Dermis blood vessel endothelial cell (primary cell): ENCODE measurements around the gene PDE4B. TPM values are rescaled to one million over a fixed set of nuclear protein-coding genes. Genes with fewer than 3 reads are reported as not detected.

ENCODE experiments used
- DNase-seq: peaks from one replicate; pipeline ENCODE4 v3.0.0; 2010
- total RNA-seq: library from RNA; depleted of rRNA; stranded (reverse); fragments of >200 nt; gene quantifications from 2 replicates; pipeline ENCODE4 v1.2.3, GENCODE V29; 2014

The PDE4B gene
- total RNA-seq, 1 donor from 2014 or later, result 156 TPM

DNA sequence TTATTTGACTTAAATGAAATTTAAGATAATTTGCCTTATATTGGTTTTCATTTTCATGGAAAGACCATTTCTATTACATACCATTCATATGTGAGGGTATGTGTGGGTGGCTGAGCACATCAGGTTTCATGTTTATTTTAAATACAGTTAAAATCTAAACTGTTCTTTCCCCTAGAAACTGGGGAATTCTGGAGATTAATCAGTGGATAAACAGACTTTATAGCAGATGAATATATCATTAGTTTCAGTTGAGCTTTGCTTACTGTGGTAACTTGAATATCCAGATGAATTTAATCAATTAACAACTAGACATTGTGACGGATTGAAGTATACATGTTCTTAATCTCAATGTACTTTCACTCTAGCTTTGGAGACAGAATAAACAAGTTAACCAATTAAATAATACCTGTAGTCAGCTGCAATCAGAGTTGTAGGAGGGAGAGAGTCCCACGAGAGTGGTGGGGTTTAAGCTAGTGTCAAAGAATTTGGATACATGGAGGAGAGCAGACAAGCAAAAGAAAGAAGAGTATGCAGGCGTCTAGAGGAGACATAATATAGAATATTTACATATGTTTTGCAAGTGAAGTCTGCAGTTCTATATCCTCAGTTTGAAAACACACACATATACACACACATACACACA is 97.6 kb downstream of the PDE4B start:
- DNase-seq, result no peak

DNA sequence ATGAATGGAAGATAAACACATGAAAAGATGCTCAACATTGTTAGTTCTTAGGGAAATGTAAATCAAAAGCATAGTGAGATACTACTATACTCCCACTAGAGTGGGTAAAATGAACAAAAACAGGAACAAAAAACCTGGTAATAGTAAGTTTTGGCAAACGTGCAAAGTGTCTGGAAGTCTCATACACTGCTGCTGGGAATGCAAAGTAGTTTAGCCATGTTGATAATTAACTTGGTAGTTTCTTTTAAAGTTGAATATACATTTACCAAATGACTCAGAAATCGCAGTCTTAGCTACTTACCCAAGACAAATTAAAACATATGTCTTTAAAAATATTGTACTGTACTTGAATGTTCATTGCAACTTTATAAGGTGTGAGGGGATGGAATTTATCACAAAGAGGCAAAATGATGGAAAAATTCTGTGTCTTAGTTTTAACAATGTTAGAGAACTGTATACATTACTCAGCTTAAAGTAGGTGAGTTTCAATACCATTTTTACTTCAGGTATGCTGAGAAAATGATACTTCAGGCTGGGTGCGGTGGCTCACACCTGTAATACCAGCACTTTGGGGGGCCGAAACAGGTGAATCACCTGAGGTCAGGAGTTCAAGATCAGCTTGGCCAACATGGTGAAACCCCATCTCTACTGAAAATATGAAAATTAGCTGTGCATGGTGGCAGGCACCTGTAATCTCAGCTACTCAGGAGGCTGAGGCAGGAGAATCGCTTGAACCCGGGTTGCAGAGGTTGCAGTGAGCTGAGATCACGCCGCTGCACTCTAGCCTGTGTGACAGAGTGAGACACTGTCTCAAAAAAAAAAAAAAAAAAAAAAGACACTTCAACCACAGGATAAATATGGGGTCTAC is 102.3 kb downstream of the PDE4B start:
- DNase-seq, result no peak

DNA sequence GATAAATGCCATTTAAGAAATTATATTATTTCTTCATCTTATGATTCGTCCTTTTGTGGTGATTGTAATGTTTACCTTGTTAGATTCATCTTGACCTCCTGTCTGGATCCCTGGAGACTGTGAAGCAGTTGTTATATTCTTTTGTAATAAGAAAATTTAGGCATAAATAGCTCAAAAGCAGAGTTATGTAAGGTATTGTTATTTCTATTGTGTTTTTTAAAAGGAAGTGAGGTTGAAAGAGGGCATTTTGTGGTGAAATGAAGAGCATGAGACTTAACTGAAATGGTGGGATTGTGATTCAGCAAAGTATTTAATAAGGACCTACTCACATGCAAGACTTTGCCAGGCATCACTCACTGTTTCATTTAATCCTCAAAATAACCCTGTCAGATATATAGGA is 104.0 kb downstream of the PDE4B start:
- peak; percentile 3 for DNase-seq

DNA sequence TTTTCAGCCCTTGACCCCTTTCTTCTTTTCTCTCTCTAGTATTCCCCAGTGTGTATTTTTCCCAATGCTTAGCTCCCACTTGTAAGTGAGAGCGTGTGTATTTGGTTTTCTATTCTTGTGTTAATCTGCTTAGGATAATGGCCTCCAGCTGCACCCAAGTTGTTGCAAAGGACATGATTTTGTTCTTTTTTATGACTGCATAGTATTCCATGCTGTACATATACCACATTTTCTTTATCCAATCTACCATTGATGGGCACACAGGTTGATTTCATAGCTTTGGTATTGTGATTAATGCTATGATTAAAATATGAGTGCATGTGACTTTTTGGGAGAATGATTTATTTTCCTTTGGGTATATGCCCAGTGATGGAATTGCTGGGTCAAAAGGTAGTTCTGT is 104.8 kb downstream of the PDE4B start:
- no peak for DNase-seq

DNA sequence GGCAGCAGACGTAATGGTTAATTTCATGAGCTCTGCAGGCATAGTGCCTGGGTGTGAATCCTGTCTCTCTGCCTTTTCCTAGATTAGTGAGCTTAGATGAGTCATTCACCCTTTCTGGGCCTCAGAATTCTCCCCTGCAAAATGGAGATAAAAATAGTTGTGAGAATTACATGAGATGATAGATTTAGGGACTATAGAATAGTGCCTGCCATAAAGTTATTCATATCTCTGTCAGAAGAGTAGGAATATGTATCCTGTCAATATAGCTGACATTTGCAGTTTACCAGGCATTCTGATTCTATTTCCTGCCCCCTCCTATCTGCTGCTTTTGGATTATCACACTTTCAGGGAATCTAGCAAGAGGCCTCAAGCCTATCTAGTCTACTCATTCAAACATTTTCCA is 112.0 kb downstream of the PDE4B start:
- DNase-seq, result no peak

DNA sequence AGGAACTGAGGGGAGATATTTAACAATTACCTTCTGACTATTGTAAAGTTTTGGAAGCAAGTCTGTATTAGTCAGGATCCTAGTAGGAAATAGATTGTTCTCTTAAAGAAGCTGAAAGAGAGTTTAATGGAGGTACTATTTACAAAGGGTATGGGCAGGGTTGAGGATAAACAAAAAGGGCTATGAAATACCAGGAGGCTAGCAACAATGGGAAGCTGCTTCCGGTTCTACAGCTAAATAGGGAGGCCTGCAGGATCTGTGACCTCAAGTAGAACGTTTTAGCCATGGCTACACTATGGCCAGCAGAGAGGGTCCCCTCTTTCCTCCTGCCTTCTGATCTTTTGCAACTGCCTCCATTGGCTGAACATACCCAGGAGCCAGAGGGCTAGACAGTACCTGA is 117.7 kb downstream of the PDE4B start:
- DNase-seq, result no peak

DNA sequence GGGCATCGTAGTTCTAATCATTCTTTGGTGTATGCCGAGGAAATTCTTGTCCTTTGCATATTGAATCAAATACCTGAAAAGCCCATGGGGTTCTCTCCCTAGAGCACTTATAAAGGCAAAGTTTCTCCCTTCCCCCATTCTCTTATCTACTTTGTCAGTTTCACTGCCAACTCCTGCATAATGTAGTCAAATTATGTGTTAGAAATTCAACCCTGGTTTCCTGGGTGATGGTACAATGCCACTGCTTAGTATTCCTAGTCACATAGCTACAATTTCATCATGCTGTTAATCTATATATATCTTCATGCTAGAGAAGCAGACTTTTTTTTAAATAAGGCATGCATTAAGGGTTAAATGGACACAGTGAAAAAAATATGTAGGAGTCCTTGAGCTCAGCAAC is 119.0 kb downstream of the PDE4B start:
- DNase-seq, result no peak

DNA sequence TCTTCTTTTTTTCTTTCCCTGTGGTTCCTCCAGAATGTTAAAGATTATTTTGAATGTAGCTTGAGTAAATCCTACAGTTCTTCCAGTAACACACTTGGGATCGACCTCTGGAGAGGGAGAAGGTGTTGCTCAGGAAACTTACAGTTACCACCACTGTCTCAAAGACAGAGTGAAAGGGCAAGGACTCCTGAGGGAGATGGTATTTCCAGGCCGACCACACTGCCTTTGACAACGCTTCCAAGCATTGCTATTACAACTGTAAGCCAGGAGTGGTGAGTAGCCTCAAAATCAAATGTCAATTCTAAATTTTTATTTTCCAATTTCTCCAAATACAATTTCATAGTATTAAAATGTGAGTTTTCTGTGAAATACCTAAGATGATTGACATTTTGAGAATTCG is 125.9 kb downstream of the PDE4B start:
- no peak for DNase-seq

DNA sequence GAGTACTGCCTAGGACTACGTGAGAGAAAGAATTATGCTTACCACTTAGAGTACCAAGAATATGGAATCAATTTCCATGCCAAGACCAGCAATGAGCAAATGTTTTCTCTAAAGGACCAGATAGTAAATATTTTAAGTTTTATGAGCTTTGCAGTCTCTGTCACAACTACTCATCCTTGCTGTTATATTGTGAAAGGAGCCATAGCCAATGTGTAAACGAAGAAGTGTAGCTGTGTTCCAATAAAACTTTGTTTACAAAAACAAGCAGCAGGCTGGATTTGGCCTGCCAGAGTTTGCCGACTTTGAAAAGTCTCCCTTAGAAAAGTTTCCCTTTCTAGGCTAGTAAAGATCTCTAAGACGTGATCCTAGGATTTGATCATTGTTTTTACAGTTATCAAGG is 128.8 kb downstream of the PDE4B start:
- no peak for DNase-seq

DNA sequence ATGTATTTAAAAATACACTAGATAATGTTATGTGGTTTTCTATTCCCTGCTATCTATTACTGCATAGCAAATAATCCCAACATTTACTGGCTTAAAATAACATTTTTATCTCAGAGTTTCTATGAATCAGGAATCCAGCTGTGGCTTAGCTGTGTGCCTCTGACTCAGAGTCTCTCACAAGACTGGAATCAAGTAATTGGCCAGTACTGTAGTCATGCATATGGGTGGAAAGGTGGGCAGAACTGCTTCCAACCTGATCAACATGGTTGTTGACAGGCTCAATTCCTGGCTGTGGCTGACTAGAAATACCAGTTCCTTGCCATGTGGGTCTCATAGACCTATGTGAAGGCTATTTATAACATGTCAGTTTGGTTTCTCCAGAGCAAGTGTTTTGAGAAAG is 131.8 kb downstream of the PDE4B start:
- no peak for DNase-seq

DNA sequence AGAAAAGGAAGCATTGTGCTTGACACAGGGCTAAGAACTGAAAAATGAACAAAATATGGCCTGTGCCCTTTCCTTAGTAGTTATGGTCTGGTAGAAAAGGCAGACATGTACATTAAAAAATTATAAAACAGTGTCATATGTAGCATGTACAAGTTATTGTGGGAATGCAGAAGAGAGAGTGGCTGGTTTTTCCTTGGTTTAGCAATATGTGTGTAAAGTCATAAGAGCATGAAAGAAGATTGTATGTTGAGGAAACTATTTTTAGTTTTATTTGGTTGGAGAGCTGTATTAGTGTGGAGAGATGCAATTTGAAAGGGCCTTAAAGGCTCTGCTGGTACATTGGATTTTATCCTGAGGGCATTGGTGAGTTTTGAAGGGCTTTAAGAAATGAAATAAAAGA is 145.8 kb downstream of the PDE4B start:
- no peak for DNase-seq

DNA sequence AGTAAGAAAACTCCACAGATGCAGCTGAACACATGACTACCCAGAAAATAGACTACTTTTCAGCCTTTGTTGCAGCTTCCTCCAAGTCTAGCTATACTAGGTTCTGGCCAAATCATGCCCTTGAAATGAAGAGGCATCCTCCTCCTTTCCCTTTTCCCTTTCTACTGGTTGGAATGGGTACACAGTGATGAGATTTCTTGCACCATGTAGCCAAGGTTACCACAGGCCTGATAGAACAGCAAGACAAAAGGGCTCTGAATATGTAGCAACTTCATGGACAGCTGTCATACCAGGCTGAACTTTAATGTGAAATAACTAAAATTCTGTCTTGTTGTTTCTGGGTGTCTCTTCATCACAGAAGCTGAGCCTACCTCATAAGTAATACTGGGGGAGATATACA is 146.5 kb downstream of the PDE4B start:
- DNase-seq, result no peak

DNA sequence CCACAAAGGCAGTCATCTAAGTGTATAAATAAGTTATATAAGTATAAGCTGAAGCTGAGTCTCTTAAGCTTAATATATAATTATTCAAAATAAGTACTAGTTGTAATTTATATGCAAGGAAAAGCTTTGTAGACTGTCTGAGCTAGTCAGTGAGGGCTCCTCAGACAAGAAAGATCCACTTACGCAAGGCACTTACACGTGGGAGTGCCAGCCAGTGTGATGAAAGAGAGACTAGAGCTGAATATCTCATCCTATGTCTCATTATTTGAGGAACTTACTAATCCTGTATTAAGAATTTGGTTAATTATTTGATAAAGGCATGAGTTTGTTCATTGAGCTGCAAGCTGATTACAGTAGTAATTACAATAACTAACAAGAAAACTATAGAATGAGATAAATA is 146.9 kb downstream of the PDE4B start:
- no peak for DNase-seq

DNA sequence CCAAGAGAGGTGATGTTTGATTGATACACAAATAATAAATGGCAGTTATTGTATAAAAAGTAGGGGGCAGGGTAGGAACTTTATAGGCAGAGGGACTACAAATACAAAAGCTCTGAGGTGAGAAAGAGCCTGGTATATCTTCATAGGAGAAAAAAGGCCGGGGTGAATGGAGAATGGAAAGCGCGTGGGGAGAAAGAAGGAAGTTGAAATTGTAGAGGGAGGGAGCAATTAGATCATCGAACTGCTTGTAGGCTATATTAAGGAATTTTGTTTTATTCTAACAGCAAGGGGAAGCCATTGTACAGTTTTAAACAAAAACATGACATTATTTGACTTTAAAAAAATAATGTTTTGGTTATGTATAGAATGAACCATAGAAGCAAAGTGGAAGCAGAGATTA is 147.4 kb downstream of the PDE4B start:
- no peak for DNase-seq

DNA sequence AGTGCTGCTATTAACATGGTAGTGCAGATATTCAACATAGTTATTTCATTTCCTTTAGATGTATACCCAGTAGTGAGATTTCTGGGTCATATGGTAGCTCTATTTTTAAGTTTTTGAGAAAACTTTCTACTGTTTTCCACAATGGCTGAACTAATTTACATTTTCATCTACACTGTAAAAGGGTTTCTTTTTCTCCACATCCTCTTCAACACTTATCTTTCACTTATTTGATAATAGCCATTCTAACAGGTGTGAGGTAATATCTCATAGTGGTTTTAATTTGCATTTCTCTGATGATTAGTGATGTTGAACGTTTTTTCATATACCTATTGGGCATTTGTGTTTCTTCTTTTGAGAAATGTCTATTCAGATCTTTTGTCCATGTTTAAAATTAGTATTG is 149.8 kb downstream of the PDE4B start:
- DNase-seq, result no peak

DNA sequence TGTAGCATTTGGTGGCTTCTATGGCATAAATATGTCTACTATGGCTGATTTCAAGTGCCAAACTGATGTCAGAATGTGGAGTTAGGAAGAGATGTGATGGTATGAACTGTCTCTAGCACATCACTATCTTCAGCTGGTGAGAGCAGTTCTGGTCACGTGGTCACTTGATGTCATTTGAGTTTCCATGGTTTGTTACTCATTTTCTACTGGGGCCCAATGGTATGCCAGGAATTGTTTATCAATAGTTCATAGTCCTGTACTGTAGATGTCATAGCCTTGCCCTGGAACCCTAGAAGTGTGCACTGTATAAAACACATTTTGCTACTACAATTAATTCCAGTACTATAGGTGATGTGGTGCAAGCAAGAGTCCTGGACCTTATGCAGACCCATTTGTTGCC is 153.7 kb downstream of the PDE4B start:
- no peak for DNase-seq

DNA sequence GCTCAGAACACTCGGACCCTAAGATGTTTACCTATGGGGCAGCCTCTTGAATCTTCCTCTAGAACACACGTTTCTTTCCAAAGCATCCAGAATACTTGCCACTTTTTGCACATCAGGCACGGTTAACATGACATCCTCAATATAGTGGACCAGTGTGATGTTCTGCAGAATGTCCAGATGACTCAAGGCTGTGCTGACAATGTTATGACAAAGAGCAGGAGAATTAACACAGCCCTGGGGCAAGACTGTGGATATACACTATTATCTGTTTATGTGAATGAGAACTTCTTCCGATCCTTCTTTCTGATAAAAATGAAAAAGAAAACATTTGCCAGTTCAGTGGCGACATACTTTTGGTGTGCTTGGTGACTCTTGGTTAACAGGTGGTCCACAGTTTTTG is 154.3 kb downstream of the PDE4B start:
- DNase-seq, result no peak

DNA sequence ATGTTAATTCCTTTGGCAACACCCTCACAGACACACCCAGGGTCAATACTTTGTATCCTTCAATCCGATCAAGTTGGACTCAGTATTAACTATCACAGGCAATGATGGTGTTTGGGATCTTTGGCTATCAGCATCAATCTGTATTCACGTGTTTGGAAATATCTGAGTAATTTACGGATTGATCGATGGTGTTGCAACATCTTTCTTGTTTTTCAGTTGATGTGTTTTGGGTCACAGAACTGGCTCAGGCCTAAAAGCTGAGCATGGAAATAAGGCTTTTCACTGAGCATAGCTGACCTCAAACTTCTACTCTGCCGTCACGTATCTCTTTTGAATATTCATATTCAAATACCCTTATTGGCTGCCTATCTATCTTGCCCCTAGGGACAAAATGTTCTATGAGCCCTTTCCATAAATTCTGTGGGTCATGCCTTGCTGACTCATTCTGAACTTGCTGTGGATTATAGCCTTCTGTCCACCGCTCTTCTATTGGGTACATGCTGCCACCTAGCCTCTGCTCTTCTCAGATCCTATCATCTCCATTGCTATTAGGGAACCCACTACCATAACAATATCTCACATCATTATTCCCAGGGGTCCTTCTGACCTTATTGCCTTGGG is 156.0 kb downstream of the PDE4B start:
- peak; percentile 35 for DNase-seq

DNA sequence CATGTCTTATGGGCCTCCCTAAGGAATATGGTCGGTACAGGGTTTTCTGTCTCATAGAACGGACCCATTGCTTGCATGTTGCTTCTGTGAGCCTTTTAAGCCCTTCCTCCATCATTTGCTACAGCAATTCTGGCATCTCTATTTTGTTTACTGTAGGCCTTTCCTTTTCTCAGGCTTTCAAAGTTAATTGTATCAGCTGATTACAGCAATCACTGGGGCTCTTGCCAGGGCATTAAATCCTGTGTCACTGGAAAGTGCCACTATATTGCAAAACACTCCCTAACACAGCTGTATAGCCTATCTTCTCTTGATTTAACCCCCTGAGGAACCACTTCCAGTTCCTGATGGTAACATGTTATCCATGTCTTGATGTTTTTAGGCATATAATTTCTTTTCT is 156.5 kb downstream of the PDE4B start:
- DNase-seq, result no peak

DNA sequence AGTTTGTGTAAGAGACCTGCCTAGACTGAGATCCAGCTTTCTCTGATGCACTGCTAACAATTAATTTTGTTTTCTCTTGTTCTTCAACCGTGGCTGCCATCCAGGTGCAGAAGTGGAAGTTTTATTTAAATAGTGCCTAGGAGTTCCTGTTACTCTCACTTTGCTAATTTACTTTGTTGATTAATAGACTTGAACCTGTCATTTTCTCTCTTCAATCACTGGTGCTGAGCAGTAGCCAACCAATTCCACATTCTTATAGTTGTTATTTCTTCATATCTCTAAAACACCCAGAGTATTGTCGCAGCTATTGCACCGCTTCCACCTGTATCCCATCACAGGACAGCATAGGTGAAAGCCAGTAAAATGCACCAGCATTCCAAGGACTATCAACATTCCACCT is 157.2 kb downstream of the PDE4B start:
- no peak for DNase-seq

DNA sequence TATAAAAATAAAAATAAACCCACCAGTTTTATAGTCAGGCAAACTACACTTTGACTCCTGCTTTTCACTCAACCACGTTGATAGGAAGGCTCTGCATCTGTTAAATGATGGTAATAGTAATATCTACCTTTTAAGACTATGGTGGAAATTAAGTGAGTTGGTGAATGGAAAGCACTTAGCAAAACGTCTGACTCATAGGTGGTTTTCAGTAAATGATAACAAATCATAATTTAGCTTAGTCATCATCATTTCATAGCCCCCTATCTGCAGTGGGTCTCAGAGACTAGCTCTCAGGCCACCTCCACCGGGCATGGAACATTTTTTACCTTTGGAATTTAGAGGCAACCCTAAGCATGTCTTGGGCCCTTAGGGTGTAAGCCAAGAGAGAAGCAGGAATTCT is 160.0 kb downstream of the PDE4B start:
- DNase-seq, result peak; percentile 34

DNA sequence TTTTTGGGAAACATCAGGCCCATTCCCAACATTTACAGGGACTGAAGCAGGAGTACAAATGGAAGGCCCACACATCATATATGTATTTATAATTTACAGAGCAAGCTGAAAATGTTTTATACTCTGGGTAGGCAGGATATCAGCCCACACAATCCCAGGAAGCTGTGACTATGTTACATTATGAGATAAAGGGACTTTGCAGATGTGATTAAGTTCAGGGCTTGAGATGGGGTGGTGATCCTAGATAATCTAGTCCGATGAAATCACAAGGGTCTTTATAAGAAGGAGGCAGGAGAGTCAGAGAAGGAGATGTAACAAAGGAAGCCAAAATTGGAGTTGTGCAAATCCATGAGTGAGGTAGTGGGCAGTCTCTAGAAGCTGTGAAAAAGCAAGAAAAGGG is 160.5 kb downstream of the PDE4B start:
- peak; percentile 63 for DNase-seq

DNA sequence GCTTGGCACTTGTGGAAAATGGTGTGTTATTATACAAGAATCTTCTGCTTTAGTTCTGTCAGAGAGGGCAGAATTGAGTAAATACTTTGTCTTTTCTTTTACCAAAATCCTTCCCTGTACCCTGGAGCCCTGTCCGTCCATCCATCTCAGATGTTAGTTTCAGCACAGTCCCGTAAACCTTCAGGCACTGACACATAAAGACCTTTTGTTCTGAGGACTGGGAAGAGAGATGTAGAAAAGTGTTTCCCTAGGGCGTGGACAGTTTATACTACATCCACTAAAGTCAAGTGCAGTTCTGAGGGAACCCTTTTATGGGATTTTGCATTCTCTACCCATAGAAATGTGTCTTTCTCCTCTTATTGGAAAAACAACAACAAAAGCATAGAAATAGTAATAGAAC is 162.4 kb downstream of the PDE4B start:
- DNase-seq, result no peak

DNA sequence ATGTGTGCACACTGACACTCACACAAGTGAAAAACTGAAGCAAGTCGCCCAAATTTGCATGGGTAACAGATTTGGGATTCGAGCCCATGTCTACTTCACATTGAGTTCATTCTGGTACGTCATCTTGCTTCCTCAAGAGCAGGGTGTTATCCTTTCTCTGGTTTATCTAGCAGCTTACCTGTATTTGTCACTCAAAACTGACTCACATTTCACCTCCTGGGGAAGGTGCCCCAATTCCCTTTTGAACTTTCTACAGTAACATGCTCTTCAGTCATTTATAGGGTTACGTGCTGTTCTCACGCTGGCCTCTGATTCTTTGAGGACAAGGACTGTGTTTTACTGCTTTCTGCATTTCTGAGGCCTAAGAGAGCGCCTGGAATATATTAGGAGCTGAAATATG is 162.8 kb downstream of the PDE4B start:
- no peak for DNase-seq
